HCT116 (cell line): Measurements from ENCODE around the gene MKRN1. TPM values are rescaled to one million over a fixed set of nuclear protein-coding genes. Genes with fewer than 3 reads are reported as not detected.

Source experiments
- ATAC-seq: fragments of 200-7000 bp; cut with Tn5 transposase; 2 replicates; pipeline ENCODE4 v1.9.1; 2020; ENCODE audit warnings: mild to moderate bottlenecking, moderate library complexity
- BruUV-seq: library from RNA; stranded (reverse); fragments of 400-500 nt; replicated peaks from 2 replicates; lab custom pipeline; 2021; lab: Mats Ljungman, UMichigan
- CTCF ChIA-PET: fragments of 300-600 bp; sonication (Branson Sonifier 250); formaldehyde crosslinking; loops from one replicate; lab custom pipeline; 2021; ENCODE audit warnings: antibody characterized with exemption; lab: Charles Lee
- POLR2A ChIA-PET: fragments of 300-600, 350-600 bp; sonication (Branson Sonifier 250); formaldehyde crosslinking; loops from one replicate; lab custom pipeline; 2021; ENCODE audit warnings: antibody characterized with exemption; lab: Charles Lee
- RAD21 ChIA-PET, 2 experiments: fragments of 300-600 bp; sonication (Branson Sonifier 250); formaldehyde crosslinking; loops; one replicate each; lab custom pipeline; 2023; ENCODE audit warnings: low total read pairs in 2 of 2; ENCODE audit not compliant: uncharacterized antibody in 2 of 2, unreplicated experiment in 2 of 2, low non-redundant PET in 1 of 2; lab: Charles Lee
- DNase-seq: peaks from one replicate; pipeline ENCODE4 v3.0.0-alpha.2; 2010; ENCODE audit warnings: low read depth, low spot score
- H2AFZ ChIP-seq: fragments of 200-600 bp; shearing (Covaris generic), sonication (generic); 2 replicates; pipeline ENCODE4 v1.6.1; 2017; ENCODE audit warnings: low read depth, mixed run types, mixed read lengths, antibody characterized with exemption, low read length; ENCODE audit not compliant: poor library complexity, severe bottlenecking
- H3K27ac ChIP-seq: 2 replicates; pipeline ENCODE4 v1.5.1; 2012; ENCODE audit warnings: low read depth, low read length
- H3K27me3 ChIP-seq: fragments of 200-600 bp; sonication (generic); 2 replicates; pipeline ENCODE4 v1.6.1; 2016; ENCODE audit warnings: mixed run types, low read length, mixed read lengths; ENCODE audit not compliant: insufficient read depth
- H3K36me3 ChIP-seq, 2 experiments: fragments of 200-500 bp in 1 of 2; fragments of 200-600 bp in 1 of 2; sonication (Bioruptor generic) in 1 of 2; sonication (generic) in 1 of 2; 2 replicates each; pipeline versions ENCODE4 v1.5.1 to v1.6.1; 2014 to 2016; ENCODE audit warnings: low read length in 2 of 2, inconsistent platforms in 1 of 2, mixed read lengths in 1 of 2, mixed run types in 1 of 2; ENCODE audit not compliant: insufficient read depth in 2 of 2, control insufficient read depth in 1 of 2
- H3K4me1 ChIP-seq, 2 experiments: fragments of 200-600 bp in 1 of 2; sonication (generic) in 1 of 2; 2 replicates each; pipeline versions ENCODE4 v1.5.1 to v1.6.1; 2012 to 2017; ENCODE audit warnings: low read length in 2 of 2, inconsistent platforms in 1 of 2, mild to moderate bottlenecking in 1 of 2, mixed read lengths in 1 of 2, mixed run types in 1 of 2, moderate library complexity in 1 of 2; ENCODE audit not compliant: insufficient read depth in 2 of 2, control insufficient read depth in 1 of 2
- H3K4me2 ChIP-seq: fragments of 200-600 bp; sonication (generic); 2 replicates; pipeline ENCODE4 v1.6.1; 2017; ENCODE audit warnings: mixed run types, low read length, mixed read lengths
- H3K4me3 ChIP-seq, 2 experiments: fragments of 200-600 bp in 1 of 2; sonication (generic) in 1 of 2; replicated peaks in 1 of 2; 2 replicates each; pipeline ENCODE4 v1.5.1; 2011 to 2016; ENCODE audit warnings: low read length in 2 of 2, control low read depth in 1 of 2, low read depth in 1 of 2, mild to moderate bottlenecking in 1 of 2, mixed read lengths in 1 of 2, mixed run types in 1 of 2
- H3K79me2 ChIP-seq: fragments of 200-600 bp; sonication (generic); 2 replicates; pipeline ENCODE4 v1.6.1; 2017; ENCODE audit warnings: mild to moderate bottlenecking, mixed run types, low read length, moderate library complexity, mixed read lengths; ENCODE audit not compliant: insufficient read depth
- H3K9ac ChIP-seq: fragments of 200-600 bp; sonication (generic); 2 replicates; pipeline ENCODE4 v1.6.1; 2016; ENCODE audit warnings: low read length, mixed read lengths
- H3K9me2 ChIP-seq: fragments of 200-600 bp; sonication (generic), shearing (Covaris generic); 2 replicates; pipeline ENCODE4 v1.6.1; 2017; ENCODE audit warnings: mixed run types, mild to moderate bottlenecking, moderate library complexity; ENCODE audit not compliant: insufficient read depth
- H3K9me3 ChIP-seq, 2 experiments: fragments of 200-500 bp in 1 of 2; fragments of 200-600 bp in 1 of 2; sonication (Bioruptor generic) in 1 of 2; sonication (generic) in 1 of 2; 2 replicates each; pipeline ENCODE4 v1.6.1; 2014 to 2017; ENCODE audit warnings: low read length in 2 of 2, mixed read lengths in 2 of 2, inconsistent platforms in 1 of 2, low read depth in 1 of 2, mild to moderate bottlenecking in 1 of 2, mixed run types in 1 of 2, moderate library complexity in 1 of 2; ENCODE audit not compliant: control insufficient read depth in 1 of 2, insufficient read depth in 1 of 2
- H4K20me1 ChIP-seq: fragments of 200-600 bp; sonication (generic), shearing (Covaris generic); 2 replicates; pipeline ENCODE4 v1.6.1; 2017; ENCODE audit warnings: mixed run types, mild to moderate bottlenecking, moderate library complexity; ENCODE audit not compliant: insufficient read depth
- ELF1 ChIP-seq: IDR thresholded peaks from 2 replicates; pipeline ENCODE4 v1.6.1; 2012; ENCODE audit warnings: low read depth, borderline replicate concordance
- EZH2 ChIP-seq: fragments of 200-600 bp; sonication (generic); IDR thresholded peaks from 2 replicates; pipeline ENCODE4 v1.6.1; 2017; ENCODE audit warnings: antibody characterized with exemption, mixed run types
- SIN3A ChIP-seq: IDR thresholded peaks from 2 replicates; pipeline ENCODE4 v1.6.1; 2012; ENCODE audit warnings: low read depth
- ZBTB33 ChIP-seq: IDR thresholded peaks from 2 replicates; pipeline ENCODE4 v1.6.1; 2011; ENCODE audit warnings: mild to moderate bottlenecking, low read length, moderate library complexity; ENCODE audit not compliant: insufficient replicate concordance; ENCODE audit errors: extremely low read depth
- ZFX ChIP-seq: fragments of 450-650 bp; IDR thresholded peaks from 2 replicates; pipeline ENCODE4 v1.6.1; 2017
- intact Hi-C: fragments of 100-400 bp; cut with micrococcal nuclease; formaldehyde crosslinking; loops from 2 replicates; pipeline ENCODE4 v1.10.0; 2022
- total RNA-seq: library from RNA; stranded (reverse); gene quantifications from one replicate; pipeline ENCODE4 v1.2.1, GENCODE V29; 2021; ENCODE audit not compliant: unreplicated experiment

The MKRN1 gene
- total RNA-seq, 1 experiment from 2014 or later = 95.0 TPM

GRCh38 chr7:140484479-140484878 lies 5.2 kb upstream of the MKRN1 start (continued):
- TF ChIP-seq ZFX (no peak), EZH2 (no peak), ELF1 (no peak)
- TF ChIP-seq, all 23 proteins: peak for 0

GRCh38 chr7:140479739-140480084 lies 407 bp upstream of the MKRN1 start:
- H3K79me2 ChIP-seq = peaks cover 42% of the 10 kb centered on the region
- no peaks in the 10 kb centered on the region; a peak in 1 of 4 replicates for H3K36me3 ChIP-seq
- BruUV-seq = TSS peak; percentile 87
- H3K27me3 ChIP-seq = no peaks in the 10 kb centered on the region
- RAD21 ChIA-PET = no interaction called here
- TF ChIP-seq ZBTB33 = no peak
- no peak for TF ChIP-seq SIN3A
- TF ChIP-seq, all 23 proteins: peak for 0
- H3K4me2 ChIP-seq = peak overlapping the region; percentile 75
- peak overlapping the region; percentile 84 for H3K27ac ChIP-seq
- H3K9ac ChIP-seq = peak overlapping the region; percentile 89; the same call in 1 of the 2 replicates
- H3K4me1 ChIP-seq = peaks cover 8 to 15% of the 10 kb centered on the region in 2 experiments; a peak in 2 of 4 replicates
- ATAC-seq (peak; percentile 8), DNase-seq (no peak)
- ChIA-PET POLR2A (no interaction called here), CTCF (interaction anchor here (1.8 to 2.7 kb wide), 2 partner anchors 35 to 174 kb away, joined by 5 to 10 read pairs; no protein-coding TSS in a partner anchor)
- peak overlapping the region; percentile 70 for H2AFZ ChIP-seq
- H3K9me3 ChIP-seq = no peaks in the 10 kb centered on the region
- H3K9me2 ChIP-seq = no peaks in the 10 kb centered on the region
- peak overlapping the region; percentile 91 to 97 for H3K4me3 ChIP-seq
- intact Hi-C loops = loop anchor here (2.0 to 10.0 kb wide), 4 partner anchors 13 to 533 kb away; partner anchors contain the start of genes KDM7A and MRPS33
- no peaks in the 10 kb centered on the region for H4K20me1 ChIP-seq
